Ishikawa (cell line): ENCODE measurements around the gene MACROD2.

Source experiments
- CEBPB ChIP-seq: IDR thresholded peaks from 2 replicates; pipeline ENCODE4 v1.6.1; 2012
- CREB1 ChIP-seq: IDR thresholded peaks from 2 replicates; pipeline ENCODE4 v1.6.1; 2012; ENCODE audit warnings: low read depth
- EGR1 ChIP-seq: IDR thresholded peaks from 2 replicates; pipeline ENCODE4 v1.6.1; 2012
- EP300 ChIP-seq: IDR thresholded peaks from 2 replicates; pipeline ENCODE4 v1.6.1; 2012; ENCODE audit warnings: borderline replicate concordance
- FOXM1 ChIP-seq: IDR thresholded peaks from 2 replicates; pipeline ENCODE4 v1.6.1; 2012; ENCODE audit warnings: low read depth, borderline replicate concordance
- MAX ChIP-seq: IDR thresholded peaks from 2 replicates; pipeline ENCODE4 v1.6.1; 2012
- NFIC ChIP-seq: IDR thresholded peaks from 2 replicates; pipeline ENCODE4 v1.6.1; 2012
- RAD21 ChIP-seq: IDR thresholded peaks from 2 replicates; pipeline ENCODE4 v1.6.1; 2012; ENCODE audit warnings: low read depth
- TAF1 ChIP-seq: IDR thresholded peaks from 2 replicates; pipeline ENCODE4 v1.6.1; 2012; ENCODE audit warnings: low read depth, mild to moderate bottlenecking
- TCF12 ChIP-seq: IDR thresholded peaks from 2 replicates; pipeline ENCODE4 v1.6.1; 2012; ENCODE audit warnings: low read depth
- TEAD4 ChIP-seq: IDR thresholded peaks from 2 replicates; pipeline ENCODE4 v1.6.1; 2012
- YY1 ChIP-seq: IDR thresholded peaks from 2 replicates; pipeline ENCODE4 v1.6.1; 2012; ENCODE audit warnings: low read depth
- ZBTB7A ChIP-seq: IDR thresholded peaks from 2 replicates; pipeline ENCODE4 v1.6.1; 2012; ENCODE audit warnings: low read depth
- TF ChIP-seq, protein P1 (sequence below): IDR thresholded peaks from 2 replicates; pipeline ENCODE4 v1.6.1; 2012; ENCODE audit warnings: low read depth, mild to moderate bottlenecking
- TF ChIP-seq, protein P2 (sequence below): IDR thresholded peaks from 2 replicates; pipeline ENCODE4 v1.6.1; 2012

MACROD2 gene

GRCh38 chr20:14494355-14494754, 499.0 kb downstream of the MACROD2 start:
- no peak for TF ChIP-seq NFIC

DNA sequence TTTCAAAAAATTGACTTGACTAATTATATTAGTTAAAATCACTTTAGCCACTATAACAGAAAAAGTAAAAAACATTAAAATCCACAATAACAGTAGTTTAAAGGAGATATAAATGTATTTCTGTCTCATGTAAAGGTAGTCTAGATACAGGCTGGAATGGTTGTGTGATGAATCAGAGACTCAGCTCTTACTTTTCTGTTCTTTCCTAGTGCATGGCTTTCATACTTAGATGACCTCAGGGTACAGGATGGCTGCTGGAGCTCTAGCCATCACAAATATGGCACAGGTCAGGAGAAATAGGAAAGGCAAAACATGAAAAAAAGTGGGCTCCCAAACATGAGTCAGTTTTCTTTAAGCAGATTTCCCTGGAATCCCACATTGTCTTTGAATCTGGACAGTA, 499.8 kb downstream of the MACROD2 start:
- TF ChIP-seq NFIC (no peak), FOXM1 (no peak), TEAD4 (no peak), ZBTB7A (no peak), MAX (no peak), CREB1 (no peak), TAF1 (no peak), YY1 (no peak), EGR1 (no peak)
- TF ChIP-seq, protein P1, sequence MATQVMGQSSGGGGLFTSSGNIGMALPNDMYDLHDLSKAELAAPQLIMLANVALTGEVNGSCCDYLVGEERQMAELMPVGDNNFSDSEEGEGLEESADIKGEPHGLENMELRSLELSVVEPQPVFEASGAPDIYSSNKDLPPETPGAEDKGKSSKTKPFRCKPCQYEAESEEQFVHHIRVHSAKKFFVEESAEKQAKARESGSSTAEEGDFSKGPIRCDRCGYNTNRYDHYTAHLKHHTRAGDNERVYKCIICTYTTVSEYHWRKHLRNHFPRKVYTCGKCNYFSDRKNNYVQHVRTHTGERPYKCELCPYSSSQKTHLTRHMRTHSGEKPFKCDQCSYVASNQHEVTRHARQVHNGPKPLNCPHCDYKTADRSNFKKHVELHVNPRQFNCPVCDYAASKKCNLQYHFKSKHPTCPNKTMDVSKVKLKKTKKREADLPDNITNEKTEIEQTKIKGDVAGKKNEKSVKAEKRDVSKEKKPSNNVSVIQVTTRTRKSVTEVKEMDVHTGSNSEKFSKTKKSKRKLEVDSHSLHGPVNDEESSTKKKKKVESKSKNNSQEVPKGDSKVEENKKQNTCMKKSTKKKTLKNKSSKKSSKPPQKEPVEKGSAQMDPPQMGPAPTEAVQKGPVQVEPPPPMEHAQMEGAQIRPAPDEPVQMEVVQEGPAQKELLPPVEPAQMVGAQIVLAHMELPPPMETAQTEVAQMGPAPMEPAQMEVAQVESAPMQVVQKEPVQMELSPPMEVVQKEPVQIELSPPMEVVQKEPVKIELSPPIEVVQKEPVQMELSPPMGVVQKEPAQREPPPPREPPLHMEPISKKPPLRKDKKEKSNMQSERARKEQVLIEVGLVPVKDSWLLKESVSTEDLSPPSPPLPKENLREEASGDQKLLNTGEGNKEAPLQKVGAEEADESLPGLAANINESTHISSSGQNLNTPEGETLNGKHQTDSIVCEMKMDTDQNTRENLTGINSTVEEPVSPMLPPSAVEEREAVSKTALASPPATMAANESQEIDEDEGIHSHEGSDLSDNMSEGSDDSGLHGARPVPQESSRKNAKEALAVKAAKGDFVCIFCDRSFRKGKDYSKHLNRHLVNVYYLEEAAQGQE, result no peak
- TF ChIP-seq, protein P2, sequence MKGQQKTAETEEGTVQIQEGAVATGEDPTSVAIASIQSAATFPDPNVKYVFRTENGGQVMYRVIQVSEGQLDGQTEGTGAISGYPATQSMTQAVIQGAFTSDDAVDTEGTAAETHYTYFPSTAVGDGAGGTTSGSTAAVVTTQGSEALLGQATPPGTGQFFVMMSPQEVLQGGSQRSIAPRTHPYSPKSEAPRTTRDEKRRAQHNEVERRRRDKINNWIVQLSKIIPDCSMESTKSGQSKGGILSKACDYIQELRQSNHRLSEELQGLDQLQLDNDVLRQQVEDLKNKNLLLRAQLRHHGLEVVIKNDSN, result no peak

DNA sequence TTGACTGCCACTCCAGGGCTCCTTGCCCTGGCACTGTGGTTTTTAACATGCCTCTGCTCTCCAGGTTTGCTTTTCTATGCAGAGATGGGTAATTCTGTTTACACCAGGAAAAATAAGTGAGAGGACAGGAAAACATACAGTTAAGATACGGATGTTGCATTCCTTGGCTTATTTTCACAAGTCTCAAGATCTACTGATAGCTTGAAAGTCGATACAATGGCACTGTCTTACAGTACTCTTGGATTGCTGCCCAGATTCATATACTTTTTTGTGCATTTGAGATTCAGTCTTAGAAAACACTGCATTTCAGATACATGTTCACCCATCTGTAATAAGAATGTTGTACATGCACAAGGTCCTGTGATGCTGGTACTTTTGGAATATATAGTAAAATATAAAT, 501.7 kb downstream of the MACROD2 start:
- no peak for TF ChIP-seq EGR1
- TF ChIP-seq, protein P2, result no peak
- TF ChIP-seq TEAD4, result no peak
- TF ChIP-seq RAD21, result no peak
- TF ChIP-seq FOXM1, result no peak
- TF ChIP-seq MAX, result no peak
- TF ChIP-seq TAF1, result no peak
- no peak for TF ChIP-seq TCF12
- no peak for TF ChIP-seq YY1
- no peak for TF ChIP-seq EP300
- no peak for TF ChIP-seq CEBPB
- TF ChIP-seq CREB1, result no peak
- TF ChIP-seq NFIC, result no peak
- no peak for TF ChIP-seq ZBTB7A
- TF ChIP-seq, protein P1, result no peak

DNA sequence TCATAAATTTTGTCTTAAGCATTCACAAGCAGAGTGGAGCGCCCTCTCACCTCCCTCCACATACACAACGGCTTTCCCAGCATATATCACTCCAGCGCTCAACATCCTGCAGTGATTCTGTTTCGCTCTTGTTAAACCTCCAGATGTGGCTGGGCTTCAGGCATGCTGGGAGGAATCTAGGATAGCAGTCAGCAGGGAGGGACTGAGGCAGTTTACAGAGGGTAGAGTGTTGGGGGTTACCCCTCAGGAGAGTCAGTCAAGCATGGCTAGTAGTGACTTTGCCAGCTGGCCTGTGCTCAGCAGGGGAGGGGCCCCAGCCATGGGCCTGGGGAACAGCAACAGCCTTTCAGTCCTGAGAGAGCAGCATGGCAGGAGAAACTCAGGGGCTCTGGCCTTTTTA, 503.5 kb downstream of the MACROD2 start:
- TF ChIP-seq NFIC (no peak), FOXM1 (no peak), EGR1 (no peak), RAD21 (no peak), TEAD4 (no peak), MAX (no peak), CEBPB (no peak)
- TF ChIP-seq, protein P1, result no peak
- TF ChIP-seq, protein P2, result no peak

DNA sequence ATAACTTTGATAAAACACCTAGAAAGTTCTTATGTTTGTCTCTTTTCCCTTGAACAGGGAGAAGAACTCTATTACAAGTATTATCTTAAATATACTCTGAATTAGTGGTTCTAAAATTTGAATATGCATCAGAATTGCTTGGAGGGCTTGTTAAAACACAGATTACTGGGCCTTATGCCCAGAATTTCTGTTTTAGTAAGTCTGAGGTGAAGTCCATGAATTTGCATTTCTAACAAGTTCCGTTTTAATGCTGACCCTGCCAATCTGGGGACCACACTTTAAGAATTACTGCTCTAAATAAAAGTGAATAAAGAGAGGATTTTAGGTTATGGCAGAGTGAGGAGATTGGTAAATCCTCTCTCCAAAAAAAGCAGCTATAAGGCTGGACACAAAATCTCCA, 510.2 kb downstream of the MACROD2 start:
- no peak for TF ChIP-seq TAF1
- TF ChIP-seq TCF12, result no peak
- TF ChIP-seq, protein P2, result no peak
- TF ChIP-seq TEAD4, result no peak
- TF ChIP-seq CREB1, result no peak
- no peak for TF ChIP-seq RAD21
- TF ChIP-seq MAX, result no peak
- TF ChIP-seq, protein P1, result no peak
- no peak for TF ChIP-seq EGR1
- TF ChIP-seq ZBTB7A, result no peak
- no peak for TF ChIP-seq FOXM1
